Activated T-cell treated with anti-CD3 and anti-CD28 coated beads, Interleukin-2, amount 50 U/mL, for 1 hour (primary cell): ENCODE results near the gene STXBP5.
"Not testable (repeated sequence)": the region's sequence is repeated elsewhere in the genome, so short reads cannot be mapped to it uniquely, and the experiment has no call there.

ENCODE experiments used
- DNase-seq: peaks from one replicate; pipeline ENCODE4 v3.0.0-alpha.2; 2020

The STXBP5 gene

GRCh38 chr6:147251072-147251471 is 46.9 kb downstream of the STXBP5 start:
- no peak for DNase-seq

- not testable (repeated sequence) for DNase-seq
Measured at GRCh38 chr6:147254929-147255473, 50.8 kb downstream of the STXBP5 start.

GRCh38 chr6:147255948-147256674 is 51.9 kb downstream of the STXBP5 start:
- DNase-seq, result no peak

- DNase-seq, result no peak
Measured at GRCh38 chr6:147257760-147258159, 53.5 kb downstream of the STXBP5 start.

GRCh38 chr6:147260091-147260490 is 55.9 kb downstream of the STXBP5 start:
- DNase-seq, result no peak

GRCh38 chr6:147262946-147263345 is 58.7 kb downstream of the STXBP5 start:
- DNase-seq, result no peak

- no peak for DNase-seq
Measured at GRCh38 chr6:147266821-147267220, 62.6 kb downstream of the STXBP5 start.

- DNase-seq, result no peak
Measured at GRCh38 chr6:147267658-147268057, 63.4 kb downstream of the STXBP5 start.

GRCh38 chr6:147268254-147268653 is 64.0 kb downstream of the STXBP5 start:
- DNase-seq, result no peak

- no peak for DNase-seq
Measured at GRCh38 chr6:147274012-147274411, 69.8 kb downstream of the STXBP5 start.

- DNase-seq, result no peak
Measured at GRCh38 chr6:147274776-147275175, 70.6 kb downstream of the STXBP5 start.

GRCh38 chr6:147278891-147279290 is 74.7 kb downstream of the STXBP5 start:
- no peak for DNase-seq

- DNase-seq, result no peak
Measured at GRCh38 chr6:147279427-147279826, 75.2 kb downstream of the STXBP5 start.

GRCh38 chr6:147281895-147282565 is 77.8 kb downstream of the STXBP5 start:
- DNase-seq, result no peak

GRCh38 chr6:147282566-147282959 is 78.3 kb downstream of the STXBP5 start:
- no peak for DNase-seq

GRCh38 chr6:147283460-147283859 is 79.2 kb downstream of the STXBP5 start:
- DNase-seq, result no peak

GRCh38 chr6:147285087-147285855 is 81.1 kb downstream of the STXBP5 start:
- DNase-seq, result no peak

GRCh38 chr6:147287869-147288271 is 83.7 kb downstream of the STXBP5 start:
- DNase-seq, result no peak

GRCh38 chr6:147297124-147297523 is 92.9 kb downstream of the STXBP5 start:
- no peak for DNase-seq

- no peak for DNase-seq
Measured at GRCh38 chr6:147297663-147298316, 93.6 kb downstream of the STXBP5 start.

GRCh38 chr6:147298461-147298860 is 94.2 kb downstream of the STXBP5 start:
- DNase-seq, result no peak

GRCh38 chr6:147299035-147299434 is 94.8 kb downstream of the STXBP5 start:
- no peak for DNase-seq

- no peak for DNase-seq
Measured at GRCh38 chr6:147301070-147301469, 96.9 kb downstream of the STXBP5 start.
